Nephron progenitor cell (in vitro differentiated cells): ENCODE measurements around the gene ABHD16B.
A peak's percentile ranks its signal among the peaks of the same experiment; 100 is the strongest.
"Not testable (repeated sequence)": the region's sequence is repeated elsewhere in the genome, so short reads cannot be mapped to it uniquely, and the experiment has no call there.

ENCODE experiments used
- DNase-seq: peaks from one replicate; pipeline ENCODE4 v3.0.0; 2021
- H3K27ac Mint-ChIP-seq: 2 replicates; pipeline ENCODE4 v1.8.0; 2021; ENCODE audit warnings: mild to moderate bottlenecking, moderate library complexity, mixed read lengths
- H3K27me3 Mint-ChIP-seq: 2 replicates; pipeline ENCODE4 v1.8.0; 2021; ENCODE audit warnings: mild to moderate bottlenecking, low read depth, mixed read lengths; ENCODE audit not compliant: poor library complexity
- H3K36me3 Mint-ChIP-seq: 2 replicates; pipeline ENCODE4 v1.8.0; 2021; ENCODE audit warnings: low read depth, mixed read lengths
- H3K4me1 Mint-ChIP-seq: 2 replicates; pipeline ENCODE4 v1.8.0; 2021; ENCODE audit warnings: mixed read lengths
- H3K4me3 Mint-ChIP-seq: 2 replicates; pipeline ENCODE4 v1.8.0; 2021; ENCODE audit warnings: mild to moderate bottlenecking, moderate library complexity, mixed read lengths
- H3K9me3 Mint-ChIP-seq: 2 replicates; pipeline ENCODE4 v1.8.0; 2021; ENCODE audit warnings: mild to moderate bottlenecking, moderate library complexity, mixed read lengths
- CTCF ChIP-seq: fragments of 200-600 bp; sonication (generic); IDR thresholded peaks from 2 replicates; pipeline ENCODE4 v1.5.0; 2021; ENCODE audit warnings: antibody characterized with exemption

The ABHD16B gene

GRCh38 chr20:63877755-63878470 is 16.6 kb downstream of the ABHD16B start:
- H3K4me1 Mint-ChIP-seq: no peaks in the 10 kb centered on the region

GRCh38 chr20:63878899-63879663 is 17.8 kb downstream of the ABHD16B start:
- no peak for TF ChIP-seq CTCF
- Mint-ChIP-seq H3K4me1 (no peaks in the 10 kb centered on the region), H3K9me3 (no peaks in the 10 kb centered on the region), H3K27me3 (no peaks in the 10 kb centered on the region), H3K27ac (peak overlapping the region; percentile 61), H3K36me3 (peaks cover 31% of the 10 kb centered on the region), H3K4me3 (no peak overlapping the region)
- no peak for DNase-seq

More at GRCh38 chr20:63877755-63878470, 16.6 kb downstream of the ABHD16B start:
- no peak for TF ChIP-seq CTCF
- peaks cover 40% of the 10 kb centered on the region for H3K36me3 Mint-ChIP-seq
- H3K27me3 Mint-ChIP-seq: no peaks in the 10 kb centered on the region
- H3K4me3 Mint-ChIP-seq: no peak overlapping the region
- no peak for DNase-seq
- no peaks in the 10 kb centered on the region for H3K9me3 Mint-ChIP-seq
- no peak overlapping the region for H3K27ac Mint-ChIP-seq

GRCh38 chr20:63880901-63881300 is 19.6 kb downstream of the ABHD16B start:
- H3K27me3 Mint-ChIP-seq, H3K9me3 Mint-ChIP-seq, DNase-seq, H3K27ac Mint-ChIP-seq, H3K4me3 Mint-ChIP-seq, H3K4me1 Mint-ChIP-seq: not testable (repeated sequence)
- H3K36me3 Mint-ChIP-seq: peaks cover 15% of the 10 kb centered on the region

GRCh38 chr20:63881451-63882226 is 20.3 kb downstream of the ABHD16B start:
- Mint-ChIP-seq H3K9me3 (no peaks in the 10 kb centered on the region), H3K27ac (no peak overlapping the region), H3K36me3 (peaks cover 8% of the 10 kb centered on the region), H3K4me1 (no peaks in the 10 kb centered on the region), H3K4me3 (no peak overlapping the region), H3K27me3 (no peaks in the 10 kb centered on the region)
- no peak for DNase-seq
- TF ChIP-seq CTCF: no peak

GRCh38 chr20:63882257-63883200 is 21.2 kb downstream of the ABHD16B start:
- no peak overlapping the region for H3K4me3 Mint-ChIP-seq
- peak overlapping the region; percentile 68 for H3K27ac Mint-ChIP-seq
- H3K9me3 Mint-ChIP-seq: no peaks in the 10 kb centered on the region
- peaks cover 1% of the 10 kb centered on the region for H3K27me3 Mint-ChIP-seq
- no peak for TF ChIP-seq CTCF
- no peak for DNase-seq
- peaks cover 16% of the 10 kb centered on the region for H3K36me3 Mint-ChIP-seq
- H3K4me1 Mint-ChIP-seq: no peaks in the 10 kb centered on the region
